Naive thymus-derived CD4-positive, alpha-beta T cell (primary cell): ENCODE measurements around the gene ICA1L. TPM values are rescaled to one million over a fixed set of nuclear protein-coding genes. Genes with fewer than 3 reads are reported as not detected.
A peak's percentile ranks its signal among the peaks of the same experiment; 100 is the strongest.

Experiments
- ATAC-seq: fragments of 150-1000 bp; cut with Tn5 transposase; 2 replicates; pipeline ENCODE4 v1.10.0; 2021; ENCODE audit warnings: mild to moderate bottlenecking, moderate library complexity
- CTCF ChIA-PET: fragments of 350-600 bp; sonication (Branson Sonifier 250); formaldehyde crosslinking; loops from one replicate; lab custom pipeline; 2021; ENCODE audit warnings: antibody characterized with exemption; lab: Charles Lee
- POLR2A ChIA-PET: fragments of 350-600 bp; sonication (Branson Sonifier 250); formaldehyde crosslinking; loops from one replicate; lab custom pipeline; 2021; ENCODE audit warnings: antibody characterized with exemption, inconsistent platforms; lab: Charles Lee
- DNase-seq, 9 donors: peaks; one replicate each; pipeline versions ENCODE4 v3.0.0 to v3.0.0-alpha.2; 2020 to 2022; ENCODE audit warnings: mixed read lengths in 1 of 9
- H3K27ac ChIP-seq: one replicate; pipeline ENCODE4 v1.7.0; 2013; ENCODE audit warnings: mild to moderate bottlenecking, low read depth, low read length, moderate library complexity
- H3K27me3 ChIP-seq, 2 donors: one replicate each; pipeline ENCODE4 v1.7.0; 2013; ENCODE audit warnings: low read length in 2 of 2, mild to moderate bottlenecking in 2 of 2, moderate library complexity in 2 of 2; ENCODE audit not compliant: control insufficient read depth in 2 of 2, insufficient read depth in 2 of 2
- H3K36me3 ChIP-seq, 3 experiments: 1 replicate in 2 of 3; 2 replicates in 1 of 3; pipeline ENCODE4 v1.7.0; 2013; ENCODE audit warnings: low read length in 3 of 3, mild to moderate bottlenecking in 3 of 3, moderate library complexity in 1 of 3; ENCODE audit not compliant: insufficient read depth in 3 of 3, control insufficient read depth in 2 of 3
- H3K4me1 ChIP-seq, 2 donors: one replicate each; pipeline ENCODE4 v1.7.0; 2013; ENCODE audit warnings: low read length in 2 of 2, mild to moderate bottlenecking in 2 of 2, moderate library complexity in 1 of 2; ENCODE audit not compliant: control insufficient read depth in 2 of 2, insufficient read depth in 2 of 2
- H3K4me3 ChIP-seq: 2 replicates; pipeline ENCODE4 v1.7.0; 2013; ENCODE audit warnings: mild to moderate bottlenecking, low read length
- H3K9me3 ChIP-seq, 3 experiments: 1 replicate in 2 of 3; 2 replicates in 1 of 3; pipeline ENCODE4 v1.7.0; 2013; ENCODE audit warnings: low read length in 3 of 3; ENCODE audit not compliant: control insufficient read depth in 2 of 3
- H3K27ac Mint-ChIP-seq, 9 donors: one replicate each; pipeline ENCODE4 v1.8.0; 2020 to 2022; ENCODE audit warnings: mixed read lengths in 9 of 9, mild to moderate bottlenecking in 8 of 9, moderate library complexity in 5 of 9, inconsistent platforms in 2 of 9
- H3K27me3 Mint-ChIP-seq, 5 donors: one replicate each; pipeline ENCODE4 v1.8.0; 2021 to 2022; ENCODE audit warnings: mixed read lengths in 5 of 5, mild to moderate bottlenecking in 1 of 5
- H3K36me3 Mint-ChIP-seq, 5 donors: one replicate each; pipeline ENCODE4 v1.8.0; 2020 to 2022; ENCODE audit warnings: mixed read lengths in 5 of 5, mild to moderate bottlenecking in 3 of 5, inconsistent platforms in 1 of 5
- H3K4me1 Mint-ChIP-seq, 7 donors: one replicate each; pipeline ENCODE4 v1.8.0; 2020 to 2022; ENCODE audit warnings: mixed read lengths in 7 of 7, mild to moderate bottlenecking in 3 of 7, inconsistent platforms in 1 of 7
- H3K4me3 Mint-ChIP-seq, 10 donors: one replicate each; pipeline ENCODE4 v1.8.0; 2020 to 2022; ENCODE audit warnings: mild to moderate bottlenecking in 10 of 10, mixed read lengths in 10 of 10, moderate library complexity in 6 of 10, inconsistent platforms in 2 of 10
- H3K9me3 Mint-ChIP-seq, 11 donors: one replicate each; pipeline ENCODE4 v1.8.0; 2020 to 2022; ENCODE audit warnings: mixed read lengths in 11 of 11, mild to moderate bottlenecking in 4 of 11, inconsistent platforms in 1 of 11, moderate library complexity in 1 of 11
- intact Hi-C, 2 donors: fragments of 100-400 bp; cut with micrococcal nuclease; formaldehyde crosslinking; loops; one replicate each; pipeline ENCODE4 v1.15.1; 2023
- polyA plus RNA-seq, 2 donors: library from polyadenylated mRNA; unstranded; fragments of 300-500 nt; fragmentation: Illumina TruSeq; gene quantifications; one replicate each; pipeline ENCODE4 v1.2.3, GENCODE V29; 2021
- total RNA-seq, 6 experiments: library from RNA in 5 of 6; stranded (reverse) in 5 of 6; gene quantifications; 1 replicate in 5 of 6; 2 replicates in 1 of 6; pipeline ENCODE4 v1.2.3 and lab custom pipeline; 2021 to 2026

Gene ICA1L
- total and polyA plus RNA-seq, 7 experiments from 2014 or later = 0.65 to 4.6 (median 2.4) TPM

DNA sequence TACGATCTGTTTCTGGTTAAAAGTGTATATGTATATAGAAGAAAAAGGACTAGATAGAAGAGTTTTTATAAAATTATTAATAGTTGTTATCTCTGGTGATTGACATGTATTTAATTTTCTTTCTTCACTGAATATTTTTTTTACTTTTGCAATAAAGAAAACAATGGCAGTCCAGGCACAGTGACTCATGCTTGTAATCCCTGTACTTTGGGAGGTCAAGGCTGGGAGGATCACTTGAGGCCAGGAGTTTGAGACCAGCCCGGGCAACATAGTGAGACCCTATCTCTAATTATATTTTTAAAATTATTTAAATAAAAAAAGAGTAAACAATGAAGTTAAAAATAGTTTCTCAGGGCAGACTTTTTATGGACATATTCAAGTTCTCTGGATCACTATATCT is 122.1 kb downstream of the ICA1L start:
- DNase-seq (no peak), ATAC-seq (no peak)
- Histone ChIP-seq H3K36me3 (no peaks in the 10 kb centered on the region), H3K27ac (no peak overlapping the region), H3K4me3 (no peak overlapping the region), H3K4me1 (peaks cover 0 to 17% of the 10 kb centered on the region in 2 donors), H3K9me3 (peaks cover 0 to under 1% (median 0%) of the 10 kb centered on the region in 3 experiments), H3K27me3 (no peaks in the 10 kb centered on the region)
- Mint-ChIP-seq H3K27ac (peak overlapping the region in 7 of 9 donors; percentile 27 to 93 (median 63)), H3K27me3 (no peaks in the 10 kb centered on the region), H3K9me3 (peaks cover 0 to 27% (median 17%) of the 10 kb centered on the region in 11 donors), H3K4me1 (peaks cover 8 to 93% (median 88%) of the 10 kb centered on the region in 7 donors), H3K36me3 (peaks cover 6 to 54% (median 38%) of the 10 kb centered on the region in 5 donors), H3K4me3 (peak overlapping the region in 2 of 10 donors; percentile 67 to 72)
- intact Hi-C loops = no loop called here
- ChIA-PET CTCF (no interaction called here), POLR2A (interaction anchor here (0.6 to 4.1 kb wide), 2 partner anchors 14 to 114 kb away, joined by 3 to 26 read pairs; partner anchors contain the start of gene FAM117B)

DNA sequence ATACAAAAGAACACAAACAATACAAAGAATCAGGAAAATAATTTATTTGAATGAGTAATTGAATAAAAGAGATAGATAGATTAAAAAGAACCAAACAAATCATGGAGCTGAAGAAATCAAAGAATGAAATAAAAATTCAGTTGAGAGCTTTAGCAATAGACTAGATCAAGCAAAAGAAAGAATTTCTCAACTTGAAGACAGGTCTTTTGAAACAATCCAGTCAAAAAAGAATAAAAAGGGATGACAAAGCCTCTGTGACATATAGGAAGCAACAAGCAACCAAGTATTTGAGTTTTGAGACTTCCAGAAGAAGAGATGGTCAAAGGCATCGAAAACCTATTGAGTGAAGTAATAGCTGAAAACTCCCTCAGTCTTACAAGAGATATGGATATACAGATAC is 128.0 kb downstream of the ICA1L start:
- Histone ChIP-seq H3K36me3 (peaks cover 0 to 20% (median 6%) of the 10 kb centered on the region in 3 experiments), H3K4me1 (no peaks in the 10 kb centered on the region), H3K27ac (no peak overlapping the region), H3K4me3 (no peak overlapping the region), H3K27me3 (no peaks in the 10 kb centered on the region), H3K9me3 (peaks cover 0 to 19% (median 12%) of the 10 kb centered on the region in 3 experiments)
- H3K9me3 Mint-ChIP-seq = peaks cover 7 to 59% (median 32%) of the 10 kb centered on the region in 11 donors
- POLR2A ChIA-PET = interaction anchor here (0.6 to 0.9 kb wide), 2 partner anchors 107 to 110 kb away, joined by 3 to 4 read pairs; no protein-coding TSS in a partner anchor
- H3K4me1 Mint-ChIP-seq = peaks cover 0 to 51% (median 39%) of the 10 kb centered on the region in 7 donors
- CTCF ChIA-PET = interaction anchor here (1.1 kb wide), 1 partner anchor 108 kb away, joined by 3 read pairs; no protein-coding TSS in a partner anchor
- H3K4me3 Mint-ChIP-seq = peak overlapping the region in 1 of 10 donors; percentile 18
- H3K36me3 Mint-ChIP-seq = peaks cover 28 to 67% (median 56%) of the 10 kb centered on the region in 5 donors
- intact Hi-C loops = no loop called here
- H3K27ac Mint-ChIP-seq = peak overlapping the region in 1 of 9 donors; percentile 47
- no peaks in the 10 kb centered on the region for H3K27me3 Mint-ChIP-seq
- DNase-seq (no peak), ATAC-seq (no peak)

DNA sequence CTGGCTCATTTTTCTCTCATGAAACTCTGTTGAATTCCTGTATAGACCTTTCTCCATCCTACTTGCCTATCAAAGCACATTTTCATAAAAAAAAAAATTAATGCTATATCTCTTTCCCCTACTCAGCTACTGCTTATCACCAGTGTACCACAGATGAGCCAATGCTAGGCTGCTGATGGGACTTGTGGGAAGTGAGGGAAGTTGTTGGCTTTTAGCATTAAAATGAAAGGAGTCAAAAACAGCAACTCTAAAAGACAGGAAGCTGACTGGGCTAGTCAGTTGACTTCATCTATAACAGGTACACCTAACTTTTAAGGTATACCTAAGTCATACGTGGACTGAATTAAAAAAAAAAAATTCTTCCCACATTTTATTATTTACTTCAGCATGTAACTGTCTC is 134.7 kb downstream of the ICA1L start:
- intact Hi-C loops = loop anchor here in 1 of 2 donors (2.0 kb wide), 1 partner anchor 14 kb away; no protein-coding TSS in a partner anchor
- Mint-ChIP-seq H3K4me1 (peaks cover 0 to 50% (median 42%) of the 10 kb centered on the region in 7 donors), H3K36me3 (peaks cover 8 to 56% (median 39%) of the 10 kb centered on the region in 5 donors), H3K4me3 (peak overlapping the region in 7 of 10 donors; percentile 22 to 79 (median 51)), H3K9me3 (peaks cover 0 to 23% (median 10%) of the 10 kb centered on the region in 11 donors), H3K27me3 (no peaks in the 10 kb centered on the region), H3K27ac (peak overlapping the region in 7 of 9 donors; percentile 14 to 88 (median 81))
- no peak for ATAC-seq
- Histone ChIP-seq H3K36me3 (peaks cover 0 to 16% (median 0%) of the 10 kb centered on the region in 3 experiments), H3K4me1 (peaks cover 0 to 14% of the 10 kb centered on the region in 2 donors), H3K9me3 (peaks cover 0 to 6% (median 5%) of the 10 kb centered on the region in 3 experiments), H3K27me3 (no peaks in the 10 kb centered on the region), H3K27ac (no peak overlapping the region), H3K4me3 (no peak overlapping the region)
- peak in 2 of 9 donors; percentile 10 to 25 for DNase-seq
- POLR2A ChIA-PET = interaction anchor here (0.6 to 1.5 kb wide), 4 partner anchors 13 to 102 kb away, joined by 3 to 7 read pairs (median 4); partner anchors contain the start of gene FAM117B
- CTCF ChIA-PET = no interaction called here

DNA sequence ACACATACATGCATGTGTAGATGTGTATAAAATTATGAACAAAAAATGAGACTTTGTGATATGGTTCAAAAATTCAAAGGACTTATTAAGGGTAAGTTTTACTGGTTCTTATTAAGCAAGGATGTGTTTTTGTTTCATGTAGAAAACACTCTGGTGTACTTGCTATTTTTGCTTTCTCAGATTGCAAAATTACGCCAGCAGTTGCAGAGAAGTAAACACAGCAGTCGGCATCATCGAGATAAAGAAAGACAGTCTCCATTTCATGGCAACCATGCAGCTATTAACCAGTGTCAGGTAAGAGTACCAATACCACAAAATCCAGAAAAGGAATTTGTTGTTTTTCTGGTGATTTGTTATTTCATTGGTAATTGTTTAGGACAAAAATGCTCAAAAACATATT is 145.5 kb downstream of the ICA1L start:
- Mint-ChIP-seq H3K4me1 (peaks cover 0 to 56% (median 35%) of the 10 kb centered on the region in 7 donors), H3K4me3 (no peak overlapping the region), H3K9me3 (peaks cover 0 to 4% (median 0%) of the 10 kb centered on the region in 11 donors), H3K27me3 (no peaks in the 10 kb centered on the region), H3K27ac (peak overlapping the region in 1 of 9 donors; percentile 13), H3K36me3 (peaks cover 8 to 44% (median 31%) of the 10 kb centered on the region in 5 donors)
- peaks cover 0 to 8% of the 10 kb centered on the region in 2 donors for H3K4me1 ChIP-seq
- H3K27ac ChIP-seq = no peak overlapping the region
- no peaks in the 10 kb centered on the region for H3K9me3 ChIP-seq
- POLR2A ChIA-PET = interaction anchor here (0.6 to 1.1 kb wide), 4 partner anchors 25 to 1995 kb away, joined by 3 to 4 read pairs (median 3); no protein-coding TSS in a partner anchor
- CTCF ChIA-PET = interaction anchor here (1.9 kb wide), 1 partner anchor 137 kb away, joined by 9 read pairs; no protein-coding TSS in a partner anchor
- no peak overlapping the region for H3K4me3 ChIP-seq
- no peaks in the 10 kb centered on the region for H3K27me3 ChIP-seq
- H3K36me3 ChIP-seq = peaks cover 0 to 25% (median 11%) of the 10 kb centered on the region in 3 experiments
- intact Hi-C loops = no loop called here
- ATAC-seq (no peak), DNase-seq (no peak)

DNA sequence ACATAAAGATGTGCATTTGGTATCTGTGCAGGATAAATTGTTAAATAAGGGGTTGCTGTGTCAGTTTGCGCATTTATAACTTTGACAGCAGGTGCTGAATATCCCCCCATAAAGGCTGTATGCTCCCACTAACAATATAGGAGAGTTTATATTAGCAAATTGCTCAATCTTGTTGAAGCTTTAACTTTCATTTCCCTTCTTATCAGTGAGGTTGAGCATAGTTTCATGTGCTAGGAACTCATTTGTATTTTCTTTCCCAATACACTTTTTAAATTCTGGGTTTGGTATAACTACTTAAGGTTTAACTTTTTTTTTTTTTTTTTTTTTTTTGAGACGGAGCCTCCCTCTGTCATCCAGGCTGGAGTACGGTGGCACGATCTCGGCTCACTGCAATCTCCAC is 147.8 kb downstream of the ICA1L start:
- Mint-ChIP-seq H3K36me3 (peaks cover 3 to 25% (median 15%) of the 10 kb centered on the region in 5 donors), H3K9me3 (no peaks in the 10 kb centered on the region), H3K4me3 (no peak overlapping the region), H3K4me1 (peaks cover 0 to 74% (median 52%) of the 10 kb centered on the region in 7 donors), H3K27me3 (no peaks in the 10 kb centered on the region), H3K27ac (peak overlapping the region in 1 of 9 donors; percentile 36)
- intact Hi-C loops = no loop called here
- Histone ChIP-seq H3K4me3 (no peak overlapping the region), H3K27me3 (no peaks in the 10 kb centered on the region), H3K4me1 (peaks cover 0 to 11% of the 10 kb centered on the region in 2 donors), H3K27ac (no peak overlapping the region), H3K36me3 (peaks cover 0 to 12% (median 5%) of the 10 kb centered on the region in 3 experiments), H3K9me3 (no peaks in the 10 kb centered on the region)
- ChIA-PET CTCF (interaction anchor here (1.2 kb wide), 1 partner anchor 135 kb away, joined by 3 read pairs; no protein-coding TSS in a partner anchor), POLR2A (interaction anchor here (0.7 to 1.9 kb wide), 3 partner anchors 13 to 88 kb away, joined by 3 to 10 read pairs (median 4); partner anchors contain the start of gene FAM117B)
- DNase-seq (no peak), ATAC-seq (no peak)
